HepG2 (cell line): ENCODE measurements around the gene PDK2. TPM values are rescaled to one million over a fixed set of nuclear protein-coding genes. Genes with fewer than 3 reads are reported as not detected.
A peak's percentile ranks its signal among the peaks of the same experiment; 100 is the strongest.

ENCODE experiments used
- ATAD3A ChIP-seq: sonication (generic); formaldehyde crosslinking; IDR thresholded peaks from 2 replicates; pipeline ENCODE4 v1.4.0; 2020; ENCODE audit warnings: missing genetic modification reagents
- BATF2 ChIP-seq: sonication (generic); formaldehyde crosslinking; IDR thresholded peaks from 2 replicates; pipeline ENCODE4 v1.8.0; 2022; ENCODE audit warnings: mild to moderate bottlenecking, missing genetic modification reagents, moderate library complexity
- CCAR2 ChIP-seq: fragments of 200-400 bp; formaldehyde crosslinking; optimal IDR thresholded peaks from 2 replicates; pipeline ENCODE3; 2018; ENCODE audit warnings: low read depth, mild to moderate bottlenecking, low read length, moderate library complexity
- ELF4 ChIP-seq: sonication (generic); formaldehyde crosslinking; IDR thresholded peaks from 2 replicates; pipeline ENCODE4 v1.5.0; 2020; ENCODE audit warnings: missing genetic modification reagents, mild to moderate bottlenecking, moderate library complexity, borderline replicate concordance
- JARID2 ChIP-seq: sonication (generic); formaldehyde crosslinking; IDR thresholded peaks from 2 replicates; pipeline ENCODE4 v1.8.1; 2023; ENCODE audit warnings: missing genetic modification reagents, inconsistent platforms; ENCODE audit not compliant: insufficient replicate concordance
- KDM1A ChIP-seq: IDR thresholded peaks from 2 replicates; pipeline ENCODE4 v1.6.1; 2016; ENCODE audit warnings: missing compliant biosample characterization
- MED8 ChIP-seq: sonication (generic); formaldehyde crosslinking; IDR thresholded peaks from 2 replicates; pipeline ENCODE4 v1.8.1; 2023; ENCODE audit warnings: mild to moderate bottlenecking, missing genetic modification reagents; ENCODE audit not compliant: insufficient replicate concordance
- NFIC ChIP-seq: IDR thresholded peaks from 2 replicates; pipeline ENCODE4 v1.6.1; 2012; ENCODE audit warnings: mild to moderate bottlenecking, low read length, inconsistent platforms
- POLR2AphosphoS2 ChIP-seq: IDR thresholded peaks from 2 replicates; pipeline ENCODE4 v1.6.1; 2011; ENCODE audit warnings: low read depth, low read length, improper control_type of control experiment
- SAP130 ChIP-seq: IDR thresholded peaks from 2 replicates; pipeline ENCODE4 v1.6.1; 2016; ENCODE audit warnings: low read depth
- SP4 ChIP-seq: sonication (generic); formaldehyde crosslinking; IDR thresholded peaks from 2 replicates; pipeline ENCODE4 v1.8.1; 2023; ENCODE audit warnings: mild to moderate bottlenecking, missing genetic modification reagents
- ZBTB1 ChIP-seq: sonication (generic); formaldehyde crosslinking; IDR thresholded peaks from 2 replicates; pipeline ENCODE4 v1.4.0; 2020; ENCODE audit warnings: missing genetic modification reagents, borderline replicate concordance
- ZMYM3 ChIP-seq: sonication (generic); formaldehyde crosslinking; IDR thresholded peaks from 2 replicates; pipeline ENCODE4 v1.5.1; 2020; ENCODE audit warnings: mild to moderate bottlenecking, missing genetic modification reagents
- ZNF430 ChIP-seq: sonication (generic); formaldehyde crosslinking; IDR thresholded peaks from 2 replicates; pipeline ENCODE4 v1.9.0; 2021; ENCODE audit warnings: mild to moderate bottlenecking, missing genetic modification reagents
- ZNF431 ChIP-seq: sonication (generic); formaldehyde crosslinking; IDR thresholded peaks from 2 replicates; pipeline ENCODE4 v1.9.0; 2022; ENCODE audit warnings: missing genetic modification reagents, low read depth, mild to moderate bottlenecking, borderline replicate concordance
- ZNF496 ChIP-seq: sonication (generic); formaldehyde crosslinking; IDR thresholded peaks from 2 replicates; pipeline ENCODE4 v1.8.1; 2023; ENCODE audit warnings: mild to moderate bottlenecking, moderate library complexity, missing genetic modification reagents; ENCODE audit not compliant: insufficient replicate concordance
- ZNF501 ChIP-seq: sonication (generic); formaldehyde crosslinking; IDR thresholded peaks from 2 replicates; pipeline ENCODE4 v1.5.1; 2020; ENCODE audit warnings: mild to moderate bottlenecking, moderate library complexity, missing genetic modification reagents
- ZNF564 ChIP-seq: sonication (generic); formaldehyde crosslinking; IDR thresholded peaks from 2 replicates; pipeline ENCODE4 v1.8.1; 2023; ENCODE audit warnings: mild to moderate bottlenecking, missing genetic modification reagents
- ZNF605 ChIP-seq: sonication (generic); formaldehyde crosslinking; IDR thresholded peaks from 2 replicates; pipeline ENCODE4 v1.8.0; 2022; ENCODE audit warnings: mild to moderate bottlenecking, missing genetic modification reagents
- ZNF747 ChIP-seq: sonication (generic); formaldehyde crosslinking; IDR thresholded peaks from 2 replicates; pipeline ENCODE4 v1.8.1; 2023; ENCODE audit warnings: missing genetic modification reagents, mild to moderate bottlenecking, borderline replicate concordance
- ZNF780A ChIP-seq: sonication (generic); formaldehyde crosslinking; IDR thresholded peaks from 2 replicates; pipeline ENCODE4 v1.8.0; 2022; ENCODE audit warnings: mild to moderate bottlenecking, missing genetic modification reagents, moderate library complexity
- polyA plus RNA-seq, 8 experiments: library from polyadenylated mRNA; depleted of rRNA in 3 of 8; stranded (reverse) in 7 of 8; unstranded in 1 of 8; fragments of >200 nt; fragmentation: Illumina TruSeq in 4 of 8; extraction: Trizol in 4 of 8; gene quantifications; 2 replicates each; pipeline versions ENCODE4 v1.2.1 to v1.2.3, GENCODE V29; 2011 to 2016; ENCODE audit warnings: low read depth in 4 of 8, missing spikeins in 1 of 8, mixed read lengths in 1 of 8; ENCODE audit not compliant: insufficient read depth in 1 of 8
- total RNA-seq, 5 experiments: library from RNA; depleted of rRNA; stranded (reverse); fragments of >200 nt; fragmentation: Illumina TruSeq; extraction: Trizol; gene quantifications; 2 replicates each; pipeline ENCODE4 v1.2.3, GENCODE V29; 2016; ENCODE audit warnings: low read depth in 1 of 5
- TF ChIP-seq, protein P1 (sequence below): sonication (generic); formaldehyde crosslinking; IDR thresholded peaks from 2 replicates; pipeline ENCODE4 v1.4.0; 2020; ENCODE audit warnings: missing genetic modification reagents
- TF ChIP-seq, protein P2 (sequence below): sonication (generic); formaldehyde crosslinking; IDR thresholded peaks from 2 replicates; pipeline ENCODE4 v1.4.0; 2020; ENCODE audit warnings: mild to moderate bottlenecking, missing genetic modification reagents

PDK2 gene
- total and polyA plus RNA-seq, 2 of the 13 experiments (the other 11 are each of a cell fraction or from before 2014, with no cell fraction given), result 18.5 to 59.7 TPM

- TF ChIP-seq CCAR2 (no peak), SP4 (no peak), KDM1A (CRISPR knock-in tag) (no peak), ZNF431 (CRISPR knock-in tag) (no peak), BATF2 (CRISPR knock-in tag) (no peak), ATAD3A (CRISPR knock-in tag) (no peak), POLR2AphosphoS2 (no peak), ZNF605 (0 out of 2 replicates have a peak, but pooled peaks have one; percentile 48), ZNF501 (CRISPR knock-in tag) (no peak), MED8 (no peak), NFIC (no peak), ZNF747 (CRISPR knock-in tag) (no peak), ZNF430 (CRISPR knock-in tag) (no peak), ZNF496 (CRISPR knock-in tag) (no peak), SAP130 (no peak; the same call in 1 of the 2 replicates), JARID2 (CRISPR knock-in tag) (no peak), ELF4 (CRISPR knock-in tag) (no peak), ZBTB1 (CRISPR knock-in tag) (no peak), ZNF564 (no peak), ZNF780A (CRISPR knock-in tag) (no peak), ZMYM3 (no peak)
- TF ChIP-seq, protein P1, sequence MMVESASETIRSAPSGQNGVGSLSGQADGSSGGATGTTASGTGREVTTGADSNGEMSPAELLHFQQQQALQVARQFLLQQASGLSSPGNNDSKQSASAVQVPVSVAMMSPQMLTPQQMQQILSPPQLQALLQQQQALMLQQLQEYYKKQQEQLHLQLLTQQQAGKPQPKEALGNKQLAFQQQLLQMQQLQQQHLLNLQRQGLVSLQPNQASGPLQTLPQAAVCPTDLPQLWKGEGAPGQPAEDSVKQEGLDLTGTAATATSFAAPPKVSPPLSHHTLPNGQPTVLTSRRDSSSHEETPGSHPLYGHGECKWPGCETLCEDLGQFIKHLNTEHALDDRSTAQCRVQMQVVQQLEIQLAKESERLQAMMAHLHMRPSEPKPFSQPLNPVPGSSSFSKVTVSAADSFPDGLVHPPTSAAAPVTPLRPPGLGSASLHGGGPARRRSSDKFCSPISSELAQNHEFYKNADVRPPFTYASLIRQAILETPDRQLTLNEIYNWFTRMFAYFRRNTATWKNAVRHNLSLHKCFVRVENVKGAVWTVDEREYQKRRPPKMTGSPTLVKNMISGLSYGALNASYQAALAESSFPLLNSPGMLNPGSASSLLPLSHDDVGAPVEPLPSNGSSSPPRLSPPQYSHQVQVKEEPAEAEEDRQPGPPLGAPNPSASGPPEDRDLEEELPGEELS (CRISPR knock-in tag), result no peak
- TF ChIP-seq, protein P2, sequence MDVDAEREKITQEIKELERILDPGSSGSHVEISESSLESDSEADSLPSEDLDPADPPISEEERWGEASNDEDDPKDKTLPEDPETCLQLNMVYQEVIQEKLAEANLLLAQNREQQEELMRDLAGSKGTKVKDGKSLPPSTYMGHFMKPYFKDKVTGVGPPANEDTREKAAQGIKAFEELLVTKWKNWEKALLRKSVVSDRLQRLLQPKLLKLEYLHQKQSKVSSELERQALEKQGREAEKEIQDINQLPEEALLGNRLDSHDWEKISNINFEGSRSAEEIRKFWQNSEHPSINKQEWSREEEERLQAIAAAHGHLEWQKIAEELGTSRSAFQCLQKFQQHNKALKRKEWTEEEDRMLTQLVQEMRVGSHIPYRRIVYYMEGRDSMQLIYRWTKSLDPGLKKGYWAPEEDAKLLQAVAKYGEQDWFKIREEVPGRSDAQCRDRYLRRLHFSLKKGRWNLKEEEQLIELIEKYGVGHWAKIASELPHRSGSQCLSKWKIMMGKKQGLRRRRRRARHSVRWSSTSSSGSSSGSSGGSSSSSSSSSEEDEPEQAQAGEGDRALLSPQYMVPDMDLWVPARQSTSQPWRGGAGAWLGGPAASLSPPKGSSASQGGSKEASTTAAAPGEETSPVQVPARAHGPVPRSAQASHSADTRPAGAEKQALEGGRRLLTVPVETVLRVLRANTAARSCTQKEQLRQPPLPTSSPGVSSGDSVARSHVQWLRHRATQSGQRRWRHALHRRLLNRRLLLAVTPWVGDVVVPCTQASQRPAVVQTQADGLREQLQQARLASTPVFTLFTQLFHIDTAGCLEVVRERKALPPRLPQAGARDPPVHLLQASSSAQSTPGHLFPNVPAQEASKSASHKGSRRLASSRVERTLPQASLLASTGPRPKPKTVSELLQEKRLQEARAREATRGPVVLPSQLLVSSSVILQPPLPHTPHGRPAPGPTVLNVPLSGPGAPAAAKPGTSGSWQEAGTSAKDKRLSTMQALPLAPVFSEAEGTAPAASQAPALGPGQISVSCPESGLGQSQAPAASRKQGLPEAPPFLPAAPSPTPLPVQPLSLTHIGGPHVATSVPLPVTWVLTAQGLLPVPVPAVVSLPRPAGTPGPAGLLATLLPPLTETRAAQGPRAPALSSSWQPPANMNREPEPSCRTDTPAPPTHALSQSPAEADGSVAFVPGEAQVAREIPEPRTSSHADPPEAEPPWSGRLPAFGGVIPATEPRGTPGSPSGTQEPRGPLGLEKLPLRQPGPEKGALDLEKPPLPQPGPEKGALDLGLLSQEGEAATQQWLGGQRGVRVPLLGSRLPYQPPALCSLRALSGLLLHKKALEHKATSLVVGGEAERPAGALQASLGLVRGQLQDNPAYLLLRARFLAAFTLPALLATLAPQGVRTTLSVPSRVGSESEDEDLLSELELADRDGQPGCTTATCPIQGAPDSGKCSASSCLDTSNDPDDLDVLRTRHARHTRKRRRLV (CRISPR knock-in tag), result no peak
Measured at GRCh38 chr17:50139950-50140885, 45.1 kb downstream of the PDK2 start (continued).
